ENCODE results near the gene FYCO1. TPM values are rescaled to one million over a fixed set of nuclear protein-coding genes. Genes with fewer than 3 reads are reported as not detected.

FYCO1 gene
- total and polyA plus RNA-seq, 8 donors: 19.0 to 42.7 (median 20.4) TPM

DNA sequence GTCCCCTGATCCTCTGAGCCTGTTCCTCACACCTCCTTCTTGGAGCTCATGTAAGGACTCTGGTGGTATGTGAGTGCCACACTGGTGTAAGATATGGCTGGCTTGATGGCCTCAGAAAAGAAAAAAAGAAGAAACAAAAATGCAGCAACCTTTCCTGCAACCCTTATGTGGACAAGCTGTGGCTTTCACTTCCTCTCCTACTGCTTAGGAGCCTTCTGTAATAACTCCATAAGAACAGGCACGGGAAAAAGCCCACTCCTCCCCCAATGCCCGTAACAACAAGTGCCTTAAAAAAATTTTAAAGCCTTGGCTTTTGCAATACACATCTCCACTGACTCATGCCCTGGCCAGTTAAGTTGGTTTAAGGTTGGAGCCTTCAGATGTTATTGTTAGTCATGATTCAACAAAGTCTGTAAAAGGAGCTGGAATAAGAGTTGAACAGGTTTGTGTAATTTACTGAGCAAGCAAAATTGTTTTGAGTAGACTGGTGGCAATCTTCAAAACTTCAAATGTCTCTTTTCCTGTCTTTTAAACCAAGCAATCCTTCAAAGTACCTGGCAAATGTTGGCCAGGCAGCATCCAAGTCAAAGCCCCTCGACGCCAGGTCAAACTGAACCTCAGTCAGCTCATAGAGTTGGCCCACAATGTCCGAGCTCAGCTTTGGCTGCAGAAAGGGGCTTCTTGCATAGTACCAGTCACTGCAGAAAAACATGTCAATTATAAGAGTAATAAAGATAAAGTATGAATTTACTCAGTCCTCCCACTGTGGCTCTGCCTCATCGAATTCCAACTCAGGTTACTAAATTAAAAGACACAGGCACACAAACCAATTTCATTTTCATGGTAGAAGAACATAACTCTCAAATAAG lies 22.9 kb downstream of the FYCO1 start:
- intact Hi-C loops (cut with DNase I): no loop called here
- no peaks in the 10 kb centered on the region for H3K9me3 ChIP-seq
- no peaks in the 10 kb centered on the region for H3K27me3 ChIP-seq
- H3K4me3 ChIP-seq: no peak overlapping the region
- TF ChIP-seq, protein P1, sequence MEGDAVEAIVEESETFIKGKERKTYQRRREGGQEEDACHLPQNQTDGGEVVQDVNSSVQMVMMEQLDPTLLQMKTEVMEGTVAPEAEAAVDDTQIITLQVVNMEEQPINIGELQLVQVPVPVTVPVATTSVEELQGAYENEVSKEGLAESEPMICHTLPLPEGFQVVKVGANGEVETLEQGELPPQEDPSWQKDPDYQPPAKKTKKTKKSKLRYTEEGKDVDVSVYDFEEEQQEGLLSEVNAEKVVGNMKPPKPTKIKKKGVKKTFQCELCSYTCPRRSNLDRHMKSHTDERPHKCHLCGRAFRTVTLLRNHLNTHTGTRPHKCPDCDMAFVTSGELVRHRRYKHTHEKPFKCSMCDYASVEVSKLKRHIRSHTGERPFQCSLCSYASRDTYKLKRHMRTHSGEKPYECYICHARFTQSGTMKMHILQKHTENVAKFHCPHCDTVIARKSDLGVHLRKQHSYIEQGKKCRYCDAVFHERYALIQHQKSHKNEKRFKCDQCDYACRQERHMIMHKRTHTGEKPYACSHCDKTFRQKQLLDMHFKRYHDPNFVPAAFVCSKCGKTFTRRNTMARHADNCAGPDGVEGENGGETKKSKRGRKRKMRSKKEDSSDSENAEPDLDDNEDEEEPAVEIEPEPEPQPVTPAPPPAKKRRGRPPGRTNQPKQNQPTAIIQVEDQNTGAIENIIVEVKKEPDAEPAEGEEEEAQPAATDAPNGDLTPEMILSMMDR (IDR thresholded peaks at IDR 0.05): no peak
- H3K4me1 ChIP-seq: peaks cover 12 to 36% of the 10 kb centered on the region in 2 donors
- peak overlapping the region; percentile 68 to 75 for H3K27ac ChIP-seq
- ATAC-seq (peak; percentile 89), DNase-seq (peak in 2 of 4 donors; percentile 21 to 59)
- H3K36me3 ChIP-seq: peaks cover 1 to 57% of the 10 kb centered on the region in 2 donors

DNA sequence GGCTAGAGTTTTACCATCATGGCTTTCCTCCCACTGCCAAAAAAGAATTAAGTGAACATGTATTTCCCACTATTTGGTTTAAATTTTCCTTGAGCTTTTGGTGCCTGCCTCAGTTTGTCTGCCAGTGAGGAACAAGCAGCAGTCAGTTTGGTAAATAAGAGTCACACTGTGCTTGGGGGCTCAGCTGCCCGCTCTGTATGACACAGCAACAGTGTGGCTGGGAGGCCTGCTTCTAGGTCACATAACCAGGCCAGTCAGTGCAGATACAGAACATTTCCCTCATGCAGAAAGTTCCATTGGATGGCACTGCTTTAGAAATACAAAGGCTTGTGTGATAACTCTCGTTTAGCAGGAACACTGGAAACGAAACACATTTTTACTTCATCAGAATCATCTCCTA lies 25.7 kb downstream of the FYCO1 start:
- no peak for ATAC-seq
- peaks cover 12 to 42% of the 10 kb centered on the region in 2 donors for H3K4me1 ChIP-seq
- no peaks in the 10 kb centered on the region for H3K9me3 ChIP-seq
- no peak for DNase-seq
- intact Hi-C loops (cut with DNase I): no loop called here
- H3K27ac ChIP-seq: no peak overlapping the region
- no peak overlapping the region for H3K4me3 ChIP-seq
- no peaks in the 10 kb centered on the region for H3K27me3 ChIP-seq
- TF ChIP-seq, protein P1 (IDR thresholded peaks at IDR 0.05): no peak
- peaks cover 3 to 65% of the 10 kb centered on the region in 2 donors for H3K36me3 ChIP-seq

DNA sequence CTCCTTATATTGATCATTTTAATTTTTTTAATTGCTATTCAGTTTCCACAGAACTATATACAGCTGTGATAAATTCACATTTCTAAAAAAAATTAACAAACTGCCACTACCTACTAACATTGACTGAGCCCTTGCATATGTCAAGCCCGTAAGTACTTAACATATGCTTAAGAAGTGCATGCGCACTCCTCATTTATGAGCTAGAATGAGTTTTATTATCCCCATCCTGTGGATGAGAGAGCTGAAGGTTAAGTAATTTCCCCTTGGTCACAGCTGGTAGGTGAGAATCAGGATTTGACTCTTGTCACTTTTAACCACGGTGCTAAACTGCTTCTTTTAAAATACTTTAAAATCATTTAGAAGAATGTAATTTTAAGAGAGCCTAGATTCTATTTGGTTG lies 26.5 kb downstream of the FYCO1 start:
- intact Hi-C loops (cut with DNase I): no loop called here
- Histone ChIP-seq H3K9me3 (no peaks in the 10 kb centered on the region), H3K4me1 (peaks cover 12 to 46% of the 10 kb centered on the region in 2 donors), H3K36me3 (peaks cover 3 to 68% of the 10 kb centered on the region in 2 donors), H3K27ac (no peak overlapping the region), H3K27me3 (no peaks in the 10 kb centered on the region), H3K4me3 (no peak overlapping the region)
- ATAC-seq (no peak), DNase-seq (no peak)
- TF ChIP-seq, protein P1 (IDR thresholded peaks at IDR 0.05): no peak

DNA sequence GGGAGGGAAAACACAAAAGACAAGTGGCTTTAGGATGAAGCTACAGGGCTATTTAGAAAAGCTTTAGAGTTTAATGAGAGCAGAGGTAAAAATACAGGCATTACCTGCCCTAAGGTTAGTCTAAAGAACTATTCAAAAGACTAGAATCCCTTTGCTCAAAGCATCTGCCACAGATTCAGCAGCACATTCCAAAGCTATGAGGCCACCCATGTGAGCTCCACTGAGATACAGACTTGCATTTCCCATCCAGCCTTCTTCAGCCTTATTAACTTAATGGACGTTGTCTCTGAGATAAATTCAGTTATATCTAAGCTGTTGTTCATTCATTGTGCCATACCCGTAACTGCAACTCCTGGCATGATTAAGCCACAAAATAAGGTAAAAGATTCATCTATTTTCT lies 26.9 kb downstream of the FYCO1 start:
- Histone ChIP-seq H3K27ac (no peak overlapping the region), H3K4me1 (peaks cover 12 to 44% of the 10 kb centered on the region in 2 donors), H3K9me3 (no peaks in the 10 kb centered on the region), H3K4me3 (no peak overlapping the region), H3K36me3 (peaks cover 3 to 72% of the 10 kb centered on the region in 2 donors), H3K27me3 (no peaks in the 10 kb centered on the region)
- ATAC-seq: no peak
- no peak for DNase-seq
- intact Hi-C loops (cut with DNase I): no loop called here
- TF ChIP-seq, protein P1 (IDR thresholded peaks at IDR 0.05): no peak

DNA sequence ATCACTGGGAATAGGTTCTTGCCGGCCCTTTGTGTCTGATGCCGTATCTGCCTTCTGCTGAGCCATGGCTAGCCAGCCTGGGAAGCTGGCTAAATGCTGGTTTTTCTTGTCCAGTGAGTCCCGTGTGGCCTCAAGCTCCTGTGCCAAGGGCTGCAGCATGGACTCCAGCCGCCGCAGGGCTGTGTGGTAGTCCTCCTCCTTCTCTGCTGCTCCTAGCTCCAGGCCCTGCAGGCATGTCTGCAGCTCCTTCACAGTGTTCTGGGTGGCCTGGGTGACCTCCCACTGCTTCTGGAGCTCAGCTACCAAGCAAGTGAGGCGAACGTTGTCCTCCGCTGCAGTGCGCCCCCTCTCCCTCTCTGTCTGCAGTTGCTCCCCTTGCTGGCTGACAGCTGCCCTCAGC lies 27.5 kb downstream of the FYCO1 start:
- TF ChIP-seq, protein P1 (IDR thresholded peaks at IDR 0.05): no peak
- Histone ChIP-seq H3K9me3 (no peaks in the 10 kb centered on the region), H3K27ac (no peak overlapping the region), H3K4me1 (peaks cover 12 to 40% of the 10 kb centered on the region in 2 donors), H3K27me3 (no peaks in the 10 kb centered on the region), H3K4me3 (no peak overlapping the region), H3K36me3 (peaks cover 3 to 78% of the 10 kb centered on the region in 2 donors)
- ATAC-seq (no peak), DNase-seq (no peak)
- intact Hi-C loops (cut with DNase I): no loop called here

Measured in left lung (tissue), 10 donors.